CMK (cell line): Measurements from ENCODE around the gene CEP55.
"Not testable (repeated sequence)": the region's sequence is repeated elsewhere in the genome, so short reads cannot be mapped to it uniquely, and the experiment has no call there.

Experiments used
- DNase-seq: peaks from one replicate; pipeline ENCODE4 v3.0.0-alpha.2; 2010; ENCODE audit warnings: low read depth

CEP55 gene

DNA sequence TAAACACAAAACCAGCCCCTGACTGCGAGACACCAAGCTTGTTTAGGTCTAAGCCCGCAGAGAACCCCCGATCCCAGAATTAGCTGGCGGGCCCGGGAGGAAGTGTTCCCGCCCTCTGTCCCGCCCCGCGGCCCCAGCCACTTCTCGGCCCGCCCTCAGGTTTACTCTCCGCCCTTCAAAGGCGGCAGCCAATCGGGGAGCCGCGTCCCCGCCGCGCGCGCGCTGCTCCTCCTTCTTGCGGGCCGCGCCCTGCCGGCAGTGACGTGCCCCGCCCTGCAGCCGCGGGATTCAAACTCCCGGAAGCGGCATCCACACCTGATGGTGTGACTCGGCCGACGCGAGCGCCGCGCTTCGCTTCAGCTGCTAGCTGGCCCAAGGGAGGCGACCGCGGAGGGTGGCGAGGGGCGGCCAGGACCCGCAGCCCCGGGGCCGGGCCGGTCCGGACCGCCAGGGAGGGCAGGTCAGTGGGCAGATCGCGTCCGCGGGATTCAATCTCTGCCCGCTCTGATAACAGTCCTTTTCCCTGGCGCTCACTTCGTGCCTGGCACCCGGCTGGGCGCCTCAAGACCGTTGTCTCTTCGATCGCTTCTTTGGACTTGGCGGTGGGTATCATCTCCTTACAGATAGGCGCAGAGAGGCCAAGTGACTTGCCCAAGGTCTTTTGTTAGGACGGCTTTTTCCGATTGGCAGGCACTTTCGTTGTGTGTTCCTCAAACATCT is at the start of gene CEP55:
CEP55 (plus strand) TSS at position 291 of the 720 bp plus-strand sequence. CDS start 3,440 bp downstream, outside the sequence.
- DNase-seq, result peak; percentile 75

GRCh38 chr10:93447019-93447418 is 49.4 kb upstream of the CEP55 start:
- DNase-seq, result no peak

DNA sequence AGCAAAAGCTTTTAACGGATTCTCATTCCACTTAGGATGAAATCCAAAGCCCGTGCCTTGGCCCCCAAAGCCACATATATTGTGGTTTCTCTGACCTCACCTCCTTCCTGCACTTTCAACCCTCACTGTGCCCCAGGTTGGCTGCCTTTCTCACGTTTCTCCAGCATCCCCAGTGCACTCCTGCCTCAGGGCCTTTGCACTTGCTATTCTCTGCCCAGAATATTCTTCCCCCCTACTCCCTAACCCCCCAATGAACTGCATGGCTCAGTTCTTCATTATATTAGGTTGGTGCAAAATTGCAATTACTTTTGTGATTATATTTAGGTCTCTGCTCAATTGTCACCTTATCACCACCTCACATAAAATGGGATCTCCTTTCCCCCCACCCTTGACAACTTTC is 48.4 kb upstream of the CEP55 start:
- no peak for DNase-seq

GRCh38 chr10:93451244-93451947 is 45.0 kb upstream of the CEP55 start:
- DNase-seq, result no peak

- no peak for DNase-seq
Measured at GRCh38 chr10:93452143-93452542, 44.3 kb upstream of the CEP55 start.

- DNase-seq, result no peak
Measured at GRCh38 chr10:93454146-93454545, 42.3 kb upstream of the CEP55 start.

- no peak for DNase-seq
Measured at GRCh38 chr10:93454736-93455135, 41.7 kb upstream of the CEP55 start.

- no peak for DNase-seq
Measured at GRCh38 chr10:93456480-93456879, 39.9 kb upstream of the CEP55 start.

GRCh38 chr10:93457511-93457910 is 38.9 kb upstream of the CEP55 start:
- DNase-seq, result no peak

- no peak for DNase-seq
Measured at GRCh38 chr10:93458821-93459257, 37.6 kb upstream of the CEP55 start.

GRCh38 chr10:93459466-93459865 is 36.9 kb upstream of the CEP55 start:
- DNase-seq, result no peak

- no peak for DNase-seq
Measured at GRCh38 chr10:93461109-93461806, 35.2 kb upstream of the CEP55 start.

DNA sequence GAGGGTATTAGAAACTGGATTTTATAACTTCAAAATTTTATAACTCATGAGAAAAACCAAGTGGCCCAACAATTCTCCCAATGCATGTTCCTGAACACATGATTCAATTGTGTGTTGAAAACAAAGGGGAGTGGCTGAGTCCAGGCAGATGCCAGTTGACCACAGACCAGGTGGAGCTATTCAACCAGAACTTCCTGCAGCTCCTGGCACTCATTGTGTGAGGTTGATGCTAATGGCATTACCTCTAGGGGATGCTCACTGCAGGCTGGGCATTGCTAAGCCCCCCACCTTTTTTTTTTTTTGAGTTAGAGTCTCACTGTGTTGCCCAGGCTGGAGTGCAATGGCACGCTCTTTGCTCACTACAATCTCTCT is 34.6 kb upstream of the CEP55 start:
- DNase-seq, result no peak

- DNase-seq, result no peak
Measured at GRCh38 chr10:93462371-93462770, 34.0 kb upstream of the CEP55 start.

DNA sequence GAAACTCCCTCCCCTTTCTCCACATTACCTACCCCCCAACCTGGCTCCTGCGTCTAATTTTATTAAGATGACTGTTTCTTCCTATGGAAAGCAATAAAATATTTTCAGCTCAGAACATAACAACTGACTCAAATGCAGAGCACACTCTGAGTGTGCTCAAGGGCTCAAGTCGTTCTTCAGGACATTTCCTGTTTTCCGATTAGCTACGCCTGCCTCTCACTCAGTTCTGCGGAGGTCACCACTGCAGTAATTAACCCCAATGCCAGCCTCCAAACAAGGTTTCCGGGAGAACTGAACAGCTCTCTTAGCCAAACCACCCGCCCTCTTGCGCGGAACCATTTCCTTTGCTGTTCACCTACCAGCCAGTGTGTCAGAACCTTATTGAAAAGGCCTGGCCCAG is 33.5 kb upstream of the CEP55 start:
- no peak for DNase-seq

GRCh38 chr10:93463723-93464476 is 32.5 kb upstream of the CEP55 start:
- DNase-seq, result no peak

DNA sequence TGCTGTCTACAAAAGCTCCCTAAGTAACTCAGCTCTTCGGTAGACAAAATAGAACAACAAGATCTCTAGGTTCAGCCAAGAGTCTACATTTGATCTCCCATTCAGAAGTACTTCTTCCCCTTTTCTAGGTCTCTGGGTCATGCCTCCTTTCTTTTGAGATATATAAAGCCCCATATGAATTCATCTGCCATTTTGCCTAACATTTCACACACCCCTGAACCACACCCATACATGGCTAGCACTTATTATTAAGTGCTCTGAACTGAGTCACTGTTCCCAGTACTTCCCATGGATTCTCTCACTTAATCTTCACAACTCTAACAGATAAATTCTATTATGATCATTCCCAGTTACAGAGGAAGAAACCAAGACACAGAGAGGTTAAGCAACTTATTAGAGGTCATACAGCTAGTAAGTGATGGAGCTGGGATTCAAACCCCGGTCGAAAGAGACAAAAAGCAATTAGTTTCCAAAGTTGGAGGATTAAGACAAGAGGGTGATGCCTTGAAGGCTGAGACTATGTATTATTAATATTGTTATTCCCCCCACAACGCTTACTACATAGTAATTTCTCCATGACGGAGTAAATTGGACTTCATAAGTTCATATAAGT is 31.5 kb upstream of the CEP55 start:
- no peak for DNase-seq

DNA sequence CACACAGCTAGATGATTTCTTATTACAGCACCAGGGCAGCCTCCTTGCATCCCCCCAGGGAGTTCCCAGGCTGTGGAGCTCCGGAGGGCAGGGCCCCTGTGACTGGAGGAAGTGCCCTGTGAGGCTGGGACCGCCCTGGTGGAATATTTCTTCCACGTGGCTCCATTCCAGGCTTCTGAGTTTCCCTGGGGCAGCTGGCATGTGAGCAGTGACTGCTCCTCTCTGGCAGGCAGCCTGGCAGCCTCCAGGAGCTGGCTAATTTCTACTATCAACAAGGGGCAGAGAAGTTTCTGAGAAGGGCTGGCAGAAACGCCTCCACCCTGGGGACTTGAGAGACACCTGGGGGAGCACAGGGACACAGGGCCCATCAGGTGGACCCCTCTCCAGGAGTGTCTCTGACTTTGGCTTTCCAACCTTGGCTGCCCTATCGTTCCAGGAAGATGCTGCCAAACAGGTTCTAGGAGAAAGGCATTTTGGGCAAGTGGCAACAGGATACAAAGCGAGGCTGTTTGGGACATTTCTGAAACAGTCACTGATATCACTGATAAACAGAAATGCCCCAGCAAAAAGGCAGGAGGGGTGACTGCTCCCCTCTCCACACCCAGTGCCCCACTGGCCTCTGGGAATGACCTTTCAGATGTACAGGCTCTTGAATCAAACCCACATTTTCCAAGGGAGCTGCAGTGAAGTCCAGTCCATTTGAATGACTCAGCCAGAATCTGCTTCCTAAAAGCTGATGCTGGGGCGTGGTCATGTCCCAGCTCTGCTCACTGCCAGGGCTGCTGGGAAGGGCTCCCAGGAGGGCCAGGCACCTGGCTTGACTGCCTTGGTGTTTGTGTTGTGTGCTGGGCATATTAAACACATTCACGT is 30.4 kb upstream of the CEP55 start:
- DNase-seq, result no peak

DNA sequence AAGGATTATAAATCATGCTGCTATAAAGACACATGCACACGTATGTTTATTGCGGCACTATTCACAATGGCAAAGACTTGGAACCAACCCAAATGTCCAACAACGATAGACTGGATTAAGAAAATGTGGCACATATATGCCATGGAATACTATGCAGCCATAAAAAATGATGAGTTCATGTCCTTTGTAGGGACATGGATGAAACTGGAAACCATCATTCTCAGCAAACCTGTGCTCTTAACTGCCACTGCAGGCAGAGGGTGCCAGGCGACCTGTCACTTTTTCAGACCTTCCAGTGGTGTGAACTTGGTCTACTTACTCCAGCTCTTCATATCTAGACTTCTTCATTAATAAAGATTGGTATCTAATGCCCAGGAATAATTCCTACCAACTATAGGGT is 28.8 kb upstream of the CEP55 start:
- DNase-seq, result not testable (repeated sequence)

GRCh38 chr10:93468461-93469213 is 27.8 kb upstream of the CEP55 start:
- no peak for DNase-seq
